HEK293 (cell line): ENCODE data around the gene TSPEAR.
A peak's percentile ranks its signal among the peaks of the same experiment; 100 is the strongest.

ENCODE experiments used
- CTCF ChIA-PET: fragments of 350-600 bp; formaldehyde crosslinking; extraction: SDS; loops from one replicate; lab custom pipeline; 2021; ENCODE audit warnings: antibody characterized with exemption; lab: Yijun Ruan, JAX
- POLR2A ChIA-PET: fragments of 300-600 bp; formaldehyde crosslinking; extraction: SDS; loops from one replicate; lab custom pipeline; 2020; ENCODE audit warnings: antibody characterized with exemption, inconsistent platforms; lab: Yijun Ruan, JAX
- H3K27ac ChIP-seq: fragments of 200-500 bp; sonication (Bioruptor generic); 2 replicates; pipeline ENCODE4 v1.5.1; 2014; ENCODE audit warnings: low read depth, low read length, control low read depth, inconsistent platforms; ENCODE audit errors: extremely low read depth
- H3K36me3 ChIP-seq, 2 experiments: fragments of 200-500 bp in 1 of 2; sonication (Bioruptor generic) in 1 of 2; 1 replicate in 1 of 2; 2 replicates in 1 of 2; pipeline ENCODE4 v1.5.1; 2014 to 2017; ENCODE audit warnings: inconsistent platforms in 2 of 2, low read length in 2 of 2; ENCODE audit not compliant: control insufficient read depth in 2 of 2, insufficient read depth in 1 of 2
- H3K4me1 ChIP-seq: fragments of 200-500 bp; sonication (Bioruptor generic); 2 replicates; pipeline ENCODE4 v1.5.1; 2014; ENCODE audit warnings: mild to moderate bottlenecking, low read length, inconsistent platforms; ENCODE audit not compliant: control insufficient read depth, insufficient read depth
- H3K4me3 ChIP-seq: 2 replicates; pipeline ENCODE4 v1.5.1; 2011; ENCODE audit warnings: low read depth, mild to moderate bottlenecking, control low read depth, low read length, moderate library complexity
- H3K9me3 ChIP-seq: fragments of 200-500 bp; sonication (Bioruptor generic); 2 replicates; pipeline ENCODE4 v1.5.1; 2014; ENCODE audit warnings: low read depth, low read length, inconsistent platforms; ENCODE audit not compliant: control insufficient read depth, insufficient read depth
- IKZF3 ChIP-seq: fragments of 450-650 bp; IDR thresholded peaks from 2 replicates; pipeline ENCODE4 v1.5.0; 2018; ENCODE audit warnings: missing biosample characterization, mild to moderate bottlenecking, missing genetic modification characterization, moderate library complexity
- KLF16 ChIP-seq: fragments of 450-650 bp; formaldehyde crosslinking; IDR thresholded peaks from 2 replicates; pipeline ENCODE4 v1.5.1; 2017; ENCODE audit warnings: missing biosample characterization, missing genetic modification characterization
- PRDM4 ChIP-seq: fragments of 450-650 bp; formaldehyde crosslinking; IDR thresholded peaks from 2 replicates; pipeline ENCODE4 v1.5.1; 2017; ENCODE audit warnings: missing biosample characterization, missing genetic modification characterization
- REPIN1 ChIP-seq: fragments of 450-650 bp; formaldehyde crosslinking; IDR thresholded peaks from 2 replicates; pipeline ENCODE4 v1.5.1; 2017; ENCODE audit warnings: missing biosample characterization, missing genetic modification characterization, low read depth
- SETDB1 ChIP-seq: IDR thresholded peaks from one replicate; pipeline ENCODE4 v1.6.1; 2017; ENCODE audit warnings: mild to moderate bottlenecking, low read length, moderate library complexity, mixed read lengths; ENCODE audit not compliant: insufficient read length
- TRIM28 ChIP-seq: IDR thresholded peaks from 2 replicates; pipeline ENCODE4 v1.6.1; 2011; ENCODE audit warnings: low read length, control low read depth, borderline replicate concordance
- ZNF132 ChIP-seq: fragments of 450-650 bp; formaldehyde crosslinking; IDR thresholded peaks from 2 replicates; pipeline ENCODE4 v1.5.1; 2017; ENCODE audit warnings: missing biosample characterization, missing genetic modification characterization, borderline replicate concordance
- ZNF184 ChIP-seq: fragments of 450-650 bp; IDR thresholded peaks from 2 replicates; pipeline ENCODE4 v1.5.1; 2018; ENCODE audit warnings: missing biosample characterization, mild to moderate bottlenecking, missing genetic modification characterization
- ZNF274 ChIP-seq, 2 experiments: fragments of 200-500 bp in 1 of 2; fragments of 450-650 bp in 1 of 2; sonication (Bioruptor generic) in 1 of 2; formaldehyde crosslinking in 1 of 2; IDR thresholded peaks; 2 replicates each; pipeline versions ENCODE4 v1.5.1 to v1.6.1; 2014 to 2016; ENCODE audit warnings: borderline replicate concordance in 1 of 2, inconsistent platforms in 1 of 2, low read length in 1 of 2, missing biosample characterization in 1 of 2, missing genetic modification characterization in 1 of 2
- ZNF366 ChIP-seq: fragments of 450-650 bp; formaldehyde crosslinking; conservative IDR thresholded peaks from 2 replicates; pipeline ENCODE4 v1.5.1; 2016; ENCODE audit warnings: missing biosample characterization, missing genetic modification characterization
- ZNF629 ChIP-seq: fragments of 450-650 bp; formaldehyde crosslinking; IDR thresholded peaks from 2 replicates; pipeline ENCODE4 v1.5.1; 2017; ENCODE audit warnings: missing biosample characterization, missing genetic modification characterization
- ZNF654 ChIP-seq: fragments of 450-650 bp; formaldehyde crosslinking; IDR thresholded peaks from 2 replicates; pipeline ENCODE4 v1.5.1; 2016; ENCODE audit warnings: low read depth, missing biosample characterization, missing genetic modification characterization
- ZNF660 ChIP-seq: fragments of 450-650 bp; IDR thresholded peaks from 2 replicates; pipeline ENCODE4 v1.5.1; 2018; ENCODE audit warnings: missing biosample characterization, mild to moderate bottlenecking, missing genetic modification characterization
- ZNF677 ChIP-seq: fragments of 450-650 bp; IDR thresholded peaks from 2 replicates; pipeline ENCODE4 v1.5.0; 2018; ENCODE audit warnings: missing biosample characterization, mild to moderate bottlenecking, missing genetic modification characterization, moderate library complexity
- ZNF704 ChIP-seq: fragments of 450-650 bp; formaldehyde crosslinking; IDR thresholded peaks from 2 replicates; pipeline ENCODE4 v1.5.1; 2016; ENCODE audit warnings: missing biosample characterization, missing genetic modification characterization
- ZNF777 ChIP-seq: fragments of 450-650 bp; formaldehyde crosslinking; IDR thresholded peaks from 2 replicates; pipeline ENCODE4 v1.5.1; 2017; ENCODE audit warnings: missing biosample characterization, missing genetic modification characterization, borderline replicate concordance
- ZNF785 ChIP-seq: fragments of 450-650 bp; formaldehyde crosslinking; IDR thresholded peaks from 2 replicates; pipeline ENCODE4 v1.5.1; 2016; ENCODE audit warnings: missing biosample characterization, missing genetic modification characterization

TSPEAR gene

GRCh38 chr21:44623575-44623974 lies 87.8 kb downstream of the TSPEAR start:
- no peak overlapping the region for H3K27ac ChIP-seq
- no peaks in the 10 kb centered on the region for H3K4me1 ChIP-seq
- H3K4me3 ChIP-seq, result no peak overlapping the region
- ChIA-PET CTCF (no interaction called here), POLR2A (no interaction called here)
- no peaks in the 10 kb centered on the region for H3K9me3 ChIP-seq
- no peaks in the 10 kb centered on the region for H3K36me3 ChIP-seq
- TF ChIP-seq ZNF777, result no peak
- peak; percentile 89 for TF ChIP-seq SETDB1
- TF ChIP-seq TRIM28, result peak; percentile 82; the same call in 1 of the 2 replicates

- Histone ChIP-seq H3K27ac (no peak overlapping the region), H3K36me3 (no peaks in the 10 kb centered on the region), H3K4me3 (no peak overlapping the region), H3K9me3 (no peaks in the 10 kb centered on the region), H3K4me1 (no peaks in the 10 kb centered on the region)
- TF ChIP-seq ZNF132 (tag by site-specific recombination), result no peak
- TF ChIP-seq ZNF704 (tag by site-specific recombination), result no peak
- TF ChIP-seq SETDB1, result peak; percentile 64
- peak; percentile 74; the same call in 1 of the 2 replicates for TF ChIP-seq TRIM28
- ChIA-PET CTCF (no interaction called here), POLR2A (no interaction called here)
Measured at GRCh38 chr21:44619886-44620285, 91.5 kb downstream of the TSPEAR start.

GRCh38 chr21:44618909-44619308 lies 92.5 kb downstream of the TSPEAR start:
- TF ChIP-seq ZNF366 (no peak), IKZF3 (tag by site-specific recombination) (no peak), PRDM4 (tag by site-specific recombination) (no peak), ZNF184 (tag by site-specific recombination) (no peak), REPIN1 (tag by site-specific recombination) (no peak), KLF16 (no peak), ZNF274 (IDR thresholded peaks at IDR 0.05; ENCODE audit: low read length) (no peak), ZNF274 (tag by site-specific recombination; IDR thresholded peaks at IDR 0.05; ENCODE audit: borderline replicate concordance) (no peak), ZNF629 (tag by site-specific recombination) (no peak), ZNF660 (tag by site-specific recombination) (no peak), ZNF785 (tag by site-specific recombination) (no peak), ZNF677 (tag by site-specific recombination) (no peak), ZNF654 (tag by site-specific recombination) (no peak)
- TF ChIP-seq, all 188 proteins: peak for 0
- Histone ChIP-seq H3K4me3 (no peak overlapping the region), H3K9me3 (no peaks in the 10 kb centered on the region), H3K4me1 (no peaks in the 10 kb centered on the region), H3K36me3 (no peaks in the 10 kb centered on the region), H3K27ac (no peak overlapping the region)
- ChIA-PET POLR2A (no interaction called here), CTCF (interaction anchor here (0.6 kb wide), 1 partner anchor 682 kb away, joined by 3 read pairs; no protein-coding TSS in a partner anchor)
